Adipose tissue (tissue), 3 donors: Measurements from ENCODE around the gene PTPRN2. TPM values are rescaled to one million over a fixed set of nuclear protein-coding genes. Genes with fewer than 3 reads are reported as not detected.

Experiments used
- H3K27ac ChIP-seq: one replicate; pipeline ENCODE4 v1.5.1; 2013; ENCODE audit warnings: low read depth, low read length
- WGBS, 3 donors: extraction: QIAGEN DNeasy Blood & Tissue Kit; methylation state at CpG; one replicate each; pipeline ENCODE4 v1.1.7; 2013; 5-methylcytosine and 5-hydroxymethylcytosine counted together
- polyA plus RNA-seq, 3 donors: library from polyadenylated mRNA; stranded (reverse); fragments of 200-250 nt; gene quantifications; one replicate each; pipeline ENCODE4 v1.2.3, GENCODE V29; 2013
- donor health status: healthy with polysubstance abuse.
- donor health status: Bipolar disorder and iron deficiency.
- donor health status: healthy.

PTPRN2 gene
- polyA plus RNA-seq, 3 donors = 3.7 to 8.0 (median 7.3) TPM

GRCh38 chr7:157551325-157552070, 1036.1 kb downstream of the PTPRN2 start:
- H3K27ac ChIP-seq = no peak overlapping the region
- WGBS, 3 donors = 89 to 97% (median 93%) methylated on average over 13 of the region's 13 CpGs

GRCh38 chr7:157550300-157551275, 1037.0 kb downstream of the PTPRN2 start:
- H3K27ac ChIP-seq = no peak overlapping the region
- WGBS, 3 donors = 86 to 91% (median 87%) methylated on average over 31 of the region's 31 CpGs

GRCh38 chr7:157549612-157550299, 1037.9 kb downstream of the PTPRN2 start:
- H3K27ac ChIP-seq = no peak overlapping the region
- WGBS, 3 donors = 94 to 96% (median 94%) methylated on average over 22 of the region's 22 CpGs

GRCh38 chr7:157548691-157549303, 1038.8 kb downstream of the PTPRN2 start:
- WGBS, 3 donors = 92 to 95% (median 93%) methylated on average over 24 of the region's 24 CpGs
- H3K27ac ChIP-seq = no peak overlapping the region

GRCh38 chr7:157547611-157548010, 1040.0 kb downstream of the PTPRN2 start:
- WGBS, 3 donors = 91 to 94% (median 93%) methylated on average over 23 of the region's 23 CpGs

GRCh38 chr7:157547102-157547501, 1040.5 kb downstream of the PTPRN2 start:
- no peak overlapping the region for H3K27ac ChIP-seq
- WGBS, 3 donors = 81 to 95% (median 95%) methylated on average over 7 of the region's 7 CpGs

More at GRCh38 chr7:157547611-157548010, 1040.0 kb downstream of the PTPRN2 start:
- no peak overlapping the region for H3K27ac ChIP-seq

GRCh38 chr7:157545681-157546060, 1042.0 kb downstream of the PTPRN2 start:
- H3K27ac ChIP-seq = no peak overlapping the region
- WGBS, 3 donors = 92 to 94% (median 93%) methylated on average over 17 of the region's 17 CpGs

GRCh38 chr7:157544980-157545680, 1042.5 kb downstream of the PTPRN2 start:
- 87 to 91% (median 88%) methylated on average over 17 of the region's 17 CpGs for WGBS, 3 donors

GRCh38 chr7:157544226-157544625, 1043.4 kb downstream of the PTPRN2 start:
- 77 to 91% (median 82%) methylated on average over 19 of the region's 19 CpGs for WGBS, 3 donors
- H3K27ac ChIP-seq = no peak overlapping the region

More at GRCh38 chr7:157544980-157545680, 1042.5 kb downstream of the PTPRN2 start:
- no peak overlapping the region for H3K27ac ChIP-seq

- no peak overlapping the region for H3K27ac ChIP-seq
- WGBS, 3 donors = 94 to 95% (median 95%) methylated on average over 12 of the region's 12 CpGs
These were observed 1043.8 kb downstream of the PTPRN2 start for GRCh38 chr7:157543791-157544190.

- H3K27ac ChIP-seq = no peak overlapping the region
- 90 to 95% (median 94%) methylated on average over 11 of the region's 11 CpGs for WGBS, 3 donors
These were observed 1044.3 kb downstream of the PTPRN2 start for GRCh38 chr7:157543276-157543675.

GRCh38 chr7:157542068-157543021, 1045.3 kb downstream of the PTPRN2 start:
- 90 to 93% (median 91%) methylated on average over 33 of the region's 33 CpGs for WGBS, 3 donors
- H3K27ac ChIP-seq = no peak overlapping the region

GRCh38 chr7:157541295-157542067, 1046.1 kb downstream of the PTPRN2 start:
- WGBS, 3 donors = 91 to 95% (median 93%) methylated on average over 26 of the region's 26 CpGs
- no peak overlapping the region for H3K27ac ChIP-seq

GRCh38 chr7:157540606-157541294, 1046.9 kb downstream of the PTPRN2 start:
- WGBS, 3 donors = 82 to 88% (median 85%) methylated on average over 32 of the region's 32 CpGs

GRCh38 chr7:157540020-157540419, 1047.6 kb downstream of the PTPRN2 start:
- WGBS, 3 donors = 93 to 94% (median 93%) methylated on average over 18 of the region's 18 CpGs
- H3K27ac ChIP-seq = no peak overlapping the region

More at GRCh38 chr7:157540606-157541294, 1046.9 kb downstream of the PTPRN2 start:
- H3K27ac ChIP-seq = no peak overlapping the region
